Neural crest cell (in vitro differentiated cells): ENCODE measurements around the gene FOXI2. TPM values are rescaled to one million over a fixed set of nuclear protein-coding genes. Genes with fewer than 3 reads are reported as not detected.

Source experiments
- DNase-seq: peaks from one replicate; pipeline ENCODE4 v3.0.0; 2021; ENCODE audit warnings: low read depth, mixed read lengths, low spot score
- H3K27ac Mint-ChIP-seq: one replicate; pipeline ENCODE4 v1.8.0; 2021; ENCODE audit warnings: mild to moderate bottlenecking, mixed read lengths; ENCODE audit not compliant: unreplicated experiment
- H3K27me3 Mint-ChIP-seq: 2 replicates; pipeline ENCODE4 v1.8.0; 2021; ENCODE audit warnings: low read depth, mild to moderate bottlenecking, mixed read lengths
- H3K36me3 Mint-ChIP-seq: 2 replicates; pipeline ENCODE4 v1.8.0; 2021; ENCODE audit warnings: low read depth, mild to moderate bottlenecking, mixed read lengths
- H3K4me1 Mint-ChIP-seq: 2 replicates; pipeline ENCODE4 v1.8.0; 2021; ENCODE audit warnings: mixed read lengths
- H3K4me3 Mint-ChIP-seq: one replicate; pipeline ENCODE4 v1.8.0; 2021; ENCODE audit warnings: mild to moderate bottlenecking, mixed read lengths
- H3K9me3 Mint-ChIP-seq: 2 replicates; pipeline ENCODE4 v1.8.0; 2021; ENCODE audit warnings: mixed read lengths
- total RNA-seq: library from RNA; stranded (reverse); gene quantifications from 2 replicates; pipeline ENCODE4 v1.2.1, GENCODE V29; 2021
- TF ChIP-seq, protein P1 (sequence below): fragments of 200-600 bp; sonication (generic); conservative IDR thresholded peaks from 2 replicates; pipeline ENCODE4 v1.5.0; 2021; ENCODE audit warnings: antibody characterized with exemption, mild to moderate bottlenecking

The FOXI2 gene
- total RNA-seq, 1 donor from 2014 or later, result not detected

DNA sequence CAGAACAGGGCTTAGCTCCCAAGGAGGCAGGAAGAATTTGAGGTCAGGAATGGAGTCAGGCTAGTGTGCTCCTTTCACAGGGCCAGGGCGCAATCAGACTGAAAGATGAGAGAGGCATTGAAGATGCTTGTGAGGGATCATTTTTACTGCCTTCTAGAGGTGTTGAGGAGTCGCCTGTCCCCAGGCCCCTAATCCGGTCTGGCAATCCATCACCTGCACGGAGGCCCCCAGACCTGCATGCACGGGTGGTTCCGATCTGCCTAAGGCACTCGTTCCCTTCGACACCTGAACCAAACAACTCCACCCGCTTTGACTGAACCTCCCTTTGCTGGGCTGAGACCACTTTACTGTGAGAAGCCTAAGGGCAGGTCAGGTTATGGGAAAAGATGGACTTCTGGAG is 8.0 kb downstream of the FOXI2 start:
- peaks cover 43% of the 10 kb centered on the region for H3K27me3 Mint-ChIP-seq
- H3K4me3 Mint-ChIP-seq, result no peak overlapping the region

GRCh38 chr10:127745861-127746260 is 8.9 kb downstream of the FOXI2 start:
- DNase-seq, result no peak
- Mint-ChIP-seq H3K27me3 (peaks cover 35% of the 10 kb centered on the region), H3K9me3 (peaks cover 4% of the 10 kb centered on the region), H3K4me3 (no peak overlapping the region), H3K4me1 (peaks cover 5% of the 10 kb centered on the region), H3K36me3 (no peaks in the 10 kb centered on the region), H3K27ac (no peak overlapping the region)
- TF ChIP-seq, protein P1, sequence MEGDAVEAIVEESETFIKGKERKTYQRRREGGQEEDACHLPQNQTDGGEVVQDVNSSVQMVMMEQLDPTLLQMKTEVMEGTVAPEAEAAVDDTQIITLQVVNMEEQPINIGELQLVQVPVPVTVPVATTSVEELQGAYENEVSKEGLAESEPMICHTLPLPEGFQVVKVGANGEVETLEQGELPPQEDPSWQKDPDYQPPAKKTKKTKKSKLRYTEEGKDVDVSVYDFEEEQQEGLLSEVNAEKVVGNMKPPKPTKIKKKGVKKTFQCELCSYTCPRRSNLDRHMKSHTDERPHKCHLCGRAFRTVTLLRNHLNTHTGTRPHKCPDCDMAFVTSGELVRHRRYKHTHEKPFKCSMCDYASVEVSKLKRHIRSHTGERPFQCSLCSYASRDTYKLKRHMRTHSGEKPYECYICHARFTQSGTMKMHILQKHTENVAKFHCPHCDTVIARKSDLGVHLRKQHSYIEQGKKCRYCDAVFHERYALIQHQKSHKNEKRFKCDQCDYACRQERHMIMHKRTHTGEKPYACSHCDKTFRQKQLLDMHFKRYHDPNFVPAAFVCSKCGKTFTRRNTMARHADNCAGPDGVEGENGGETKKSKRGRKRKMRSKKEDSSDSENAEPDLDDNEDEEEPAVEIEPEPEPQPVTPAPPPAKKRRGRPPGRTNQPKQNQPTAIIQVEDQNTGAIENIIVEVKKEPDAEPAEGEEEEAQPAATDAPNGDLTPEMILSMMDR, result no peak

More for the DNA sequence above, 8.0 kb downstream of the FOXI2 start:
- Mint-ChIP-seq H3K4me1 (peaks cover 5% of the 10 kb centered on the region), H3K9me3 (peaks cover 4% of the 10 kb centered on the region), H3K27ac (no peak overlapping the region), H3K36me3 (no peaks in the 10 kb centered on the region)
- DNase-seq, result no peak
- TF ChIP-seq, protein P1, result no peak

DNA sequence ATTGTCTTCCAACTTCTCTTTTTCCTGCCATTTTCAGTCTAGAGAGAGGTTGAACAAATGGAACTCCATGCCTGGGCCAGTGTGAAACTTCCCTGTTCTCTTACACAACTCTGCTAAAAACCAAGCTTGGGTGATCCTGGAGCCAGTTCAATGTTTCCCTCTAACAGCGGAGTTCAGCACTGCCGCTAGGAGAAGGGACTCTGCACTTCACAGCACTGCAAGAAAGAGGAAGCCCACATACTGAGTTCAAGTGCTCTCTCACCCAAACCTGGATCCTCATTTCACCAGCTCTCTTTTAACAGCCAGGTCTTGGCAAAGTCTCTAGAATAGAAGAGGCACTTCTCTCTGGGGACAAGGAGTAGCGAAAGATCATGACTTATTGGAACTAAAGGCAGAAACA is 18.8 kb downstream of the FOXI2 start:
- DNase-seq, result no peak
- Mint-ChIP-seq H3K27me3 (peaks cover 14% of the 10 kb centered on the region), H3K4me1 (no peaks in the 10 kb centered on the region), H3K4me3 (no peak overlapping the region), H3K36me3 (no peaks in the 10 kb centered on the region), H3K9me3 (peaks cover 3% of the 10 kb centered on the region), H3K27ac (no peak overlapping the region)
- TF ChIP-seq, protein P1, result no peak

- no peaks in the 10 kb centered on the region for H3K36me3 Mint-ChIP-seq
- no peak for DNase-seq
- H3K9me3 Mint-ChIP-seq, result peaks cover 3% of the 10 kb centered on the region
- no peaks in the 10 kb centered on the region for H3K4me1 Mint-ChIP-seq
- TF ChIP-seq, protein P1, result no peak
- no peak overlapping the region for H3K4me3 Mint-ChIP-seq
- no peak overlapping the region for H3K27ac Mint-ChIP-seq
- peaks cover 14% of the 10 kb centered on the region for H3K27me3 Mint-ChIP-seq
Observed at GRCh38 chr10:127756264-127756663, 19.3 kb downstream of the FOXI2 start.

DNA sequence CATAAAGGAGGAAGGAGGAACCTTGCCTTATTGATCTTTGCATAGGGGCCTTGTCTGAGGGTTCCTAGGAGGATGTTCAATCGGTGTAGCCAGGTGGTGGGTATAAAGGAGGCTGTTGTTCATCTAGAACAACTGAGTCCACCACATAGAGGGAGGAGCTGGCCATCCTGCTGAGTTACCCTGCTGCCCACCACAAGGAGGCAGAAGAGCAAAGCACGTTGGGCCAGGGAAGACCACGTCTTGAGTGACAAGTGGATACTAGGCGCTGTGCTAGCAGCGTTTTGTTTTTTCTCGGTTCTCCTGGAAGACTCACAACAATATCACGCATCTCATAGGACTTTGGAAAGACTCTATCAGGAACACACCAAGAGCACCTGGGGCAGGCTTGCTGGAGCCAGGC is 20.0 kb downstream of the FOXI2 start:
- peaks cover 14% of the 10 kb centered on the region for H3K27me3 Mint-ChIP-seq
- no peaks in the 10 kb centered on the region for H3K36me3 Mint-ChIP-seq
- no peak for DNase-seq
- no peak overlapping the region for H3K4me3 Mint-ChIP-seq
- no peak overlapping the region for H3K27ac Mint-ChIP-seq
- H3K4me1 Mint-ChIP-seq, result peaks cover 5% of the 10 kb centered on the region
- TF ChIP-seq, protein P1, result no peak
- peaks cover 8% of the 10 kb centered on the region for H3K9me3 Mint-ChIP-seq

- TF ChIP-seq, protein P1, result no peak
- Mint-ChIP-seq H3K36me3 (no peaks in the 10 kb centered on the region), H3K9me3 (peaks cover 8% of the 10 kb centered on the region), H3K27ac (no peak overlapping the region), H3K4me3 (no peak overlapping the region), H3K4me1 (peaks cover 5% of the 10 kb centered on the region), H3K27me3 (peaks cover 12% of the 10 kb centered on the region)
- no peak for DNase-seq
Observed at GRCh38 chr10:127759276-127759675, 22.3 kb downstream of the FOXI2 start.
